ENCODE data around the gene NKD1.

DNA sequence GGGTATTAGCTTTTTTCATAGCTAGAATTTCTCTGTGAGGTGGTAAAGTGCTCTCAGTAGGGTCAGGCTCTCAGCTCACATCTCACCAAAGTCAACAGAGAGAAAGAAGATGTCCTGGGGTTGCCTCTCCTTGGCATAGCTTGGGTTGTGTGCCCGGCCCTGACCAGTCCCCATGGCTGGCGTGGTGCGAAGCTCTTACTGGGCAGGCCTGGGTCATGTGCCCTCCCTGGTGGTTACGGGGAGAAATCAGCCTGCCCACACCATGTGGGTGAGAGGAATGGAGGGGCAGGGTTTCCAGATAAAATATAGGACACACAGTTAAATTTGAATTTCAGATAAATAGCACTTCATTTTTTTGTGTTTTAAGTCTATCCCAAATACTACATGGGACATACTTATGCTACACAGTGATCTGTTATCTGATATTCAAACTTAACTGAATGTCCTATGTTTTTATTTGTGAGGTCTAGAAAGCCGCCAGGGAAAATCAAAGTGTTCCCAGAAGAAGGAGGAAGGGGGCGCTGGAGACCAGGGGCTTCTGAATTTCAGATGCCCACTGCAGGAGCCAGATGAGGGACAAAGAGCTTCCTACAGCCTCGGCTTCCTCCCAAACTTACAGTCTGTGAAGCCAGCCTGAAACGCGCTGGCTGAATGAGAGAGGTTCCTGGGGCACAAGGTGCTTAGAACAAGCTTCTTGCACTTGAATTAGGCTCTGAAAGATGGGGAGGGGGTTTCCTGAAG, 45.4 kb downstream of the NKD1 start:
- TF ChIP-seq CTCF (IDR thresholded peaks at IDR 0.05; ENCODE audit: low read length), result no peak
- TF ChIP-seq EZH2 (optimal IDR thresholded peaks at IDR 0.05; ENCODE audit: low read depth, low read length), result no peak

Data from MM.1S (cell line).